Limb (tissue), 2 donors: ENCODE data around the gene NANS.
"Not testable (repeated sequence)": the region's sequence is repeated elsewhere in the genome, so short reads cannot be mapped to it uniquely, and the experiment has no call there.

Experiments used
- DNase-seq, 2 donors: peaks; one replicate each; pipeline ENCODE4 v3.0.0-alpha.2; 2016; ENCODE audit errors: extremely low spot score in 2 of 2

NANS gene, protein sequence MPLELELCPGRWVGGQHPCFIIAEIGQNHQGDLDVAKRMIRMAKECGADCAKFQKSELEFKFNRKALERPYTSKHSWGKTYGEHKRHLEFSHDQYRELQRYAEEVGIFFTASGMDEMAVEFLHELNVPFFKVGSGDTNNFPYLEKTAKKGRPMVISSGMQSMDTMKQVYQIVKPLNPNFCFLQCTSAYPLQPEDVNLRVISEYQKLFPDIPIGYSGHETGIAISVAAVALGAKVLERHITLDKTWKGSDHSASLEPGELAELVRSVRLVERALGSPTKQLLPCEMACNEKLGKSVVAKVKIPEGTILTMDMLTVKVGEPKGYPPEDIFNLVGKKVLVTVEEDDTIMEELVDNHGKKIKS

DNA sequence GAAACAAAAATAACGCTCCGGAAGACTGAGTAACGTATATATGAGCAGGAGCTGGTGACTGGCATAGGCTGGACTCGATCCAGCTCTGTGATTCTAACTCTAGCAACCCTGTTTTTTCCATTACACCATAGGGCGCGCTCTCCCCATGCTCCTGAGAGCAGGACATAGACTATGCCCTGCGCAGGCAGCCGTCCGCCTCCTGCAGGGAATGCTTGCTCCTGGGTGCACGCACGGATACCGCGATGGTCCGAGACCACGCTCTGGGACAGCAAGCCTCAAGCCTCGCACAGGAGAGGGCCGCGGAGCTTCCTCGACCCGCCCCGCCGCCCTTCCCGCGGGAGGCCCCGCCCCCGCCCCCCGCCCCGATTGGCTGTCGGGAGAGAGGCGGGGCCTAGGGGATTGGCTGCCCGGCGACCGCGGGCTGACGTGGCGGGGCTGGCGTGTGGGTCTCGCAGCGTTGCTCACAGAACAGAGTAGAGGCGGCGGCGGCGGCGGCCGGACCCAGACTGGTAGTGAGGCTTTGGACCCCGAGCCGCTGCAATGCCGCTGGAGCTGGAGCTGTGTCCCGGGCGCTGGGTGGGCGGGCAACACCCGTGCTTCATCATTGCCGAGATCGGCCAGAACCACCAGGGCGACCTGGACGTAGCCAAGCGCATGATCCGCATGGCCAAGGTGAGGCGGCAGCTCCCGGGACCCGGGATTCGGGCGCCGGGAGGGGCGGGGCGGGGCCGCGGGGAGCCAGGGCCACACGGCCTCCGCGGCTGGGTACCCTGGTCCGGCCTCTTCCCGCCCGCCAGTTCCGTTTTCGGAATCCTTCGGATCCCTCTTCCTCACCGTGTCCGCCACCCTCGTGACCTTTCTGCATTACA, at the start of gene NANS:
Gene NANS, plus strand, starts transcription at position 464 of the 869 bp plus-strand sequence. Its CDS starts 77 bp downstream, at position 541.
- DNase-seq: peak; percentile 92 to 97

DNA sequence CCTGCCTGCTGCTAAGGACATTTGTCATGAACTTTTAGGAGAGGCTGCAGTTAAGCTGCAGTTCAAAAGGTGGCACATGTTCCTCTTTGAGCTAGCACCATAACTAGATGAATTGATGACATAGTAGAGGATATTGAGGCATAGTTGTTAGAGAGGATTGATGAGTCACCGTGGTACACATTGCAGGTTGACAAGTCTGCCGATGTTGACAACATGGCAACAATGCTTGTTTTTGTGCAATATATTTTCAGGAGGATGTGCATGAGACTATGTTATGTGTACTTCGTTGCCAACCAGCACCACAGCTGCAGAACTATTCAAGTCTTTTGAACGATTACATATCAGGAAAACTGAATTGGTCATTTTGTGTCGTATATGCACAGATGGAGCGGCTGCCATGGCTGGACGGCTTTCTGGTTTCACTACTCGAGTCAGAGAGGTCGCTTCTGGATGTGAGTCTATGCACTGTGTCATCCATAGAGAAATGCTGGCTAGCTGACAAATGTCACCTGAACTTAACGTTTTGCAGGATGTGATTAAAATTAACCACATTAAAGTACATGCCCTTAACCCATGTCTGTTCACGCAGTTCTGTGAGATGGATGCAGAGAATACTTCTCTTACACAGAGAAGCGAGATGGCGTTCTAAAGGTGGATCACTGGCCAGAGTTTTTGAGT, 49.1 kb upstream of the NANS start:
- DNase-seq: no peak

DNA sequence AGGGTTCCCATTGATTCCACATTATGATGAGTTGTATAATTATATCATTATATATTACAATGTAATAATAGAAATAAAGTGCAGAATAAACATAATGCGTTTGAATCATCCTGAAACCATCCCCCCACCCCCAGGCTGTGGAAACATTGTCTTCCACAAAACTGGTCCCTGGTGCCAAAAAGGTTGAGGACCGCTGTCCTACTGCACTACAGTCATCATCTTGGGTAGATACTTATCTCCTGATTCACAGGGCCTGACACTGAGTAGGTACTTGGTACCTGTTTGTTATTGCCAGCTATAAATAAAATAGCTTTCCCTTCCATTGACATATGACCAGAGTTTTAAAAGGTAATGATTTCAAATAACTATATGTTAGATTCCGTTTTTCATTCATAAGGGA, 47.8 kb upstream of the NANS start:
- no peak for DNase-seq

DNA sequence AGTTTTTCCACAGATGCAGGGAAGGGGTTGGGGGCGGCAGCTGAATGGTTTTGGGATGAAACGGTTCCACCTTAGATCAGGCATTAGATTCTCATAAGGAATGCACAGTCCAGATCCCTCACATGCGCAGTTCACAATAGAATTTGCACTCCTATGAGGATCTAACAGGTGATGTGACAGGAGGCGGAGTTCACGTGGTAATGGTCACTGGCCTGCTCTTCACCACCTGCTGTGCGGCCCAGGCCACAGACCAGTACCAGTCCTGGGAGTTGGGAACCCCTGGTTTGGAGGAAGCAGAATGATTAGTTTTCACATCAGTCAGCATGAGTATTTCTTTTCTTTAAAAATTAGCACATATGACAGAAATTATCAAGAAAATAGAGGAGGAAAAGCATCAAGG, 47.1 kb upstream of the NANS start:
- no peak for DNase-seq

DNA sequence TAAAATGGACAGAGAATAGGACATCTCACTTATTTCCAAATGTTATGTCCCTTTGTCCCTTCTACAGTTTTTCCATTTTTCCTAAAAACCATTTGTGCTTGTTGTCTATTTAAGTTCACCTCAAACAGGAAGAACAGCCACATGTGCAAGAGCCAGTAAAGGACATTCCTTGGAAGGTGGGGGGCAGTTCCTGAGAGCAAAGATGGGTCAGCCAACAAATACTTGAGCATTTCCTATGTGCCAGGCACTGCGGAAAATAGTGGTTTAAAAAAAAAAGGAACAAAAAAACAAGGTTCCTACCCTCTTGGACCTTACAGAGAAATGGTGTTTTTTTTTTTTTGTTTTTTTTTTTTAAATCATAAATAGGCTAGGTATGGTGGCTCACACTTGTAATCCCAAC, 46.6 kb upstream of the NANS start:
- DNase-seq: no peak

DNA sequence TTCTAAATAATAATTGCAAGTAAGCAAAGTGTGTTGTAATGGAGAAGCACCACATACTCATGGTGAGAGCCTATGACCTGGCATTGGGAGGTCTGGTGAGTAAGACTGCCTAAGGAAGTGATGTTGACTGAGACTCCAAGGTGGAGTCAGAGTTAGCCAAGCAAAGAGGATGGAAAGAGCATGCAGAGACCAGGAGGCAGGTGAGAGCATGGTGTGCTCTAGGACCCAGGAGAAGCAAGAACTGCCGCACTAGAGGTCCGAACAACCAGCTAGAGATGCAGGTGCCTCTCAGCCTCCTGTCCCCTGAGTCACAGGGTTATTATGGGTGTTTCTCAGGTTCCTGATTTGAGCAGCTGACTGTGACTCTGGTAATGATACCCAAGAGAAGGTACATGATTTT, 46.1 kb upstream of the NANS start:
- no peak for DNase-seq

DNA sequence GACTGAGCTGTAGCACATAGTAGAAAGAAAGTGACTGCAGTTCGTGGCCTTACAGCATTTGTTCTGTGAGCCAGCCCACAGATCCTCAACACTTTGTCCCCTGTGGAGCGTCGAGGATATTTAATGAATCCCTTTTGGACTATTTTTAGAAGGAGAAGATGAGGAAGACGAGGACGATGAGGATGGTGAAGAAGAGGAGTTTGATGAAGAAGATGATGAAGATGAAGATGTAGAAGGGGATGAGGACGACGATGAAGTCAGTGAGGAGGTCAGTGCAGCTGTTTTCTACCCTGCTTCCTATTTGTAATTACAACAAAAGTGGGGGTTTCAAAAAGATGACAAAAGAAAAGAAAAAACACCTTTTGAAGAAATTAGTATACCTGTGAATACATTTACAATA, 45.4 kb upstream of the NANS start:
- DNase-seq: no peak

DNA sequence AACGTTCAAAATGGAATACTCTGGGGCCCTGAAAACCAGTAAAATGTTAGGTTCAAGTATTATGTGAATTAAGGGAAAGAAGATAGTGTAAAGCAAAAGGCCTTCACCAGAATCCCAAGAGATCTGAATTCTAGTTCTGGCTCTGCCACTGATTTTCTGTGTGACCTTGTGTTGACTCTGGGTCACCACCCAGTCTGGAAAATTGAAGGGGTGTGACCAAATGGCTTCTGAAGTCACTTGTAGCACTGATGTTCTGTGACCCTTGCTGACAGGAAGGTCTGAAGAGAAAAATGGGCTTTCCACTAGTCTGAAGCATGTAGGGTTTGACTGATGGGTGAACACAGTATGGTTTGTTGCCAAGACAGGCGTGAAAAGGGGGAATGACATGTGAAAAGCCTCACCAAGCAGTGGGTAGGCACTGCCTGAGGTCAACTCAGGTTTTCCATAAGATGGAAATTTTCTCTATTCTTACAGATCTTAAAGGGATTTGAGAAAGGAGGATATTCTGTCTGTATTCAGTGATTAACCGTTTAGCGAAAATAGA, 40.3 kb upstream of the NANS start:
- no peak for DNase-seq

DNA sequence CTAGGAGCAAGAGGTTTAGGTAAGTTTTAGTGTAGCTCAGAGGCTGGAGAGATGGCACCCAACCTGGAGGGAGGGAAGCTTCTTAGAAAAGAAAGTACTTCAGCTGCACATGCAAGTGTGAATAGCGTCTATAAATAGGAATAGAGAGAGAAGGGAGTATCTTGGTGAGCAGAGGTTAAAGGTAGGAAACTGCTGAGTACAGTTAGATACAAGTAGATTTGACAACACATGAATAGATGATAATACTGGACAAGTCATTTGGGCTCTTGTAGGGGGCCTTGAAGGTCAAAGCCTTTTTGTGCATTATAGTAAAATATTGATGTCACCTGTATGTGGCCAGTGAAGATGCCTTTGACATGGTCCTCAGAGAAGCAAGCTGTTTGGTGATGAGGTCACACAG, 39.2 kb upstream of the NANS start:
- DNase-seq: no peak

DNA sequence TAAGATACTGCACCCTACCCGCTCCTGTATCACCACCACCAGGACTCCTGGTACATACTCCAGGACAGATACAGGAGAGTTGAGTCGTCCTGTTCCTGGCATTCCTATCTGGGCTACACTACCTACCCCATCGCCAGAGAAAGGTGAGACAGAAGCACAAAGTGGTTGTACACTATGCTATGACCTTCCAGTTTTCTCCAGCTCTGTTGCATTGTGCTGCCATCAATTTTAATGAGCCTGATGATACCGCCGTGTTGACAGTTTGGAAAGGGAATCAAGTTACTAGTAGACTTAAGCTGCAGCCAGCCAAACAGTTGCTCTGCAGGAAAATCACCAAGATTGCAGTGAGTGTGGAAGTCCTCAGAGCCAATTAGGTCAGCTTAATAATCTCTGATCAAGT, 38.2 kb upstream of the NANS start:
- DNase-seq: no peak

DNA sequence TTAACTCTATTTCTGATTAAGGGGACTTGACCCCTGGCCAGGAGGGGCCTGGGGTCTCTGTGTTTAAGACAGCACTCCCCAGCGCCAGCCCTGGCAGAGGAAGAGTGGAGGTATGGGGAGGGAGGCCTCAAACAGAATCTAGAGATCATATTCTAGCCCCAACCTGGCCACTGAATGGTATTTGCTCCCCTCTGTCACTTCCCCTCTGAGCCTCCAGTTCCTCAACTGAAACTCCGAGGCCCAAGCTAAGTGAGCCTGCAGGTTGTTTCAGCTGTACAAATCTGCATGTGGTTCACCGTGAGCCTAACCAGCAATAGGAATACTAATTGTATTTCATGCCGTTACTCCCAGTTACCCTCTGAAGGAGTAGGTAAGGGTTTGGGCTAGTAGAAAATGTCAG, 37.4 kb upstream of the NANS start:
- no peak for DNase-seq

DNA sequence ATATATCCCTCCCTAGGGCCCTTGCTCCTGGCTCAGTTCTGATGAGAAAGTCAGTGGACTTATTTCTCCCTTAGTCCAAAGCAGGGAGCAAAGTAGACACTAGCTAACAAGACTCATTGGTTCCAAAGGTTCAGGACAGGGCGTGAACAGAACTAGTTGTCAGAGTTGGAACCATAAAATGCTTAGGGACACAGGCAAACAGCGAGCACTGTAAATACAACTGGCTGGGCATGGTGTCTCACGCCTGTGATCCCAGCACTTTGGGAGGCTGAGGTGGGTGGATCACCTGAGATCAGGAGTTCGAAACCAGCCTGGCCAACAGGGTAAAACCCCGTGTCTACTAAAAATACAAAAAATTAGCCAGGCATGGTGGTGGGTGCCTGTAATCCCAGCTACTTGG, 36.7 kb upstream of the NANS start:
- DNase-seq: not testable (repeated sequence)

DNA sequence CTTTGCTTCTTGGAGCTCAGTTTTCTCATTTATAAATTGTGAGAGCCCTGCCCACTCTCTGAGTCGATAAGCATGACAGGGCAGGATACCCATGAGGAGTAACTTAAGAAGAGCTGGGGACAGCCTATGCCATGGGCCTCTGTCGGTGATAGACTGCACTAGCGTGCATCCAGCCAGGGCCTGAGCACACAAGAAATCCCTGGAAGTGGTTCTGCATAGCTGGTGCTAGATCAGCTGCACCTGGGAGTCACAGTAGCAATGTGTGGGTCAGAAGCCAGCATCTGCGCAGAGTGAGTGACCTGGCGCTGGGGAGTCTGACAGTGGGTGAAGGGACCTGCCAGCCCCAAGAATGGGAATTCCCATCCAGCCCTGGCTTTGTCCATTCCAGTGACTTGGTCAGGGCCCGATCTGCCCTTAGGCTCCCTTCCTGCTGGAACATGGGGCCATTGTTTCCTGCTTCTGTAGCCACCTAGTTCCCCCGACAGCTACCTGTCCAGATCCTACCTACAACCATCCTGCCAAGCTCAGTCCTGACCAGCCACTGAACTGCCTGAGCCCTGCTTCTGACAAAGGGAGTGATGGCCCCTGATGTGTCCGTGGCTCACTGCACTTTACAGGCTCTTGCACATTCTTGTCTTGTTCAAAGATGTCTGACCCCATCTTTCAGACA, 35.9 kb upstream of the NANS start:
- no peak for DNase-seq

DNA sequence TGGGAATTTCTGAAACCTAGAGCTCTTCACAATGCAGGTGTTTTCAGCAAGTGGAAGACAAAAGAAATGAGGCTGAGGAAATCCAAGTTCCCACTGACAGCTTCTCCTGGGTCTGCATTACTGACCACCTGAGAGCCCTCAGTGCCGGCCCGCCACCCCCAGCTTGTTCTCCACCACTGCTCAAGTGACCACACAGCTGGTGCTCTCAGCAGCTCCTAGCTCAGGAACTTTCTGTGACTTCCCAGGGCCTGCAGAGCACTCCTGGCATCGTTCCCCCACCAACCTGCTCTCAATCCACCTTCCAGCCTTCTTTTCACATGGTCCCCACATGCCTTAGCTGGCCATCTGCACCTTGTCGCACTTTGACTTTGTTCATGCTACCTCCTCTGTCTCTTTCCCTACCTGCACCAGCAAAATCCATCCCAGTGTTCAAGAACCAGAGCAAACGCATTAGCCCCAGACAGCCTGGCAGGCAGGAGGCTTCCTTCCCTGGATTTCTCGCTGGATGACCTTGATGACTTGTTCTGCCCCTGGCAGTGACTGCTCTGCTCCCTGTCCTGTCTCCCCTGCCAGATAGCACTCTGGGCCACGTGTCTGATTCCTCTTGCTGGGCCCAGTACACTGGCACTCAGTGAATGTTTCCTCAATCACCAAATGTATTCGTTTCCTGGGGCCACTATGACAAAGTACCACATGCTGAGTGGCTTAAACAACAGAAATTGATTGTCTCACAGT, 35.1 kb upstream of the NANS start:
- DNase-seq: no peak

DNA sequence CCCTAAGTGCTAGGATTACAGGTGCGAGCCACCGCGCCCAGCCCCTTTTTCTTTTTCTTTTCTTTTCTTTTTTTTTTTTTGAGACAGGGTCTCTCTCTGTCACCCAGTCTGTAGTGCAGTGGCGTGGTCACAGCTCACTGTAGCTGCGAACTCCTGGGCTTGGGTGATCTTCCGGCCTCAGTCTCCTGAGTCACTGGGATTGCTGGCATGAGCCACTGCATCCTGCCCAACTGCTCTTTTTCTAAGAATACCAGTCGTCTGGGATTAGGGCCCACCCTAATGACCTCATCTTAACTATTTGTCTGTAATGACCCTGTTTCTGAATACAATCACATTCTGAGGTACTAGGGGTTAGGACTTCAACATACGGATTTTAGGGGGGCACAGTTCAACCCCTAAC, 34.1 kb upstream of the NANS start:
- no peak for DNase-seq

DNA sequence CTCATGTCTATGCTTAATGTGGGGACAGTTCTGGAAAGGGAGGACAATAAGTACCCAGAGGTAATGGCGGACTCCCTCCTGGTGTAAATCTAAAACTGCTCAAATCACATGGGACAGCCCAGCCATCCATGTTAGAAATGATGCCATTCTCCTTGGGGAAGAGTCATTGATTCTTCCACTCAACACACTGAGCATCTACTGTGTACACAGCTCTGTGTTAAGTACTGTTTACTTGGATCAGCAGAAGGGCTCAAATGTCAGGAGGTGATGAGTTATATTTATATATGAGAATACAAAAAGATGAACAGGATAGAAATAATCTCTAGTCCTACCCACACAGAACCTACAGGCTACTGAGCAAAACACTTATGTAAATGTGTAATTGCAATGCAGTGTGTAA, 31.8 kb upstream of the NANS start:
- no peak for DNase-seq

DNA sequence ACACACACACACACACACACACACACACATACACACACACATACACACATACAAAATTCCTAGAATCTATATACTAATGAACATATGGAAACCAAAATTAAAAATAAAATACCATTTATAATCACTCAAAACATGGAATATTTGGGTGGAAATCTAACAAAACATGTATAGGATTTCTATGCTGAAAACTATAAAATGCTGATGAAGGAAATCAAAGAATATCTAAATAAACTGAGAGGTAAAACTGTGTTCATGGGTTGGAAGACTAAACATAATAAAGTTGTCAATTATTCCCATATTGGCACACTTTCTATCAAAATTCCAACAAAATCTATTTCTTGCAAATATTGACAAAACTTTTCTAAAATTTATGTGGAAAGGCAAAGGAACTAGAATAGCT, 25.4 kb upstream of the NANS start:
- DNase-seq: no peak

DNA sequence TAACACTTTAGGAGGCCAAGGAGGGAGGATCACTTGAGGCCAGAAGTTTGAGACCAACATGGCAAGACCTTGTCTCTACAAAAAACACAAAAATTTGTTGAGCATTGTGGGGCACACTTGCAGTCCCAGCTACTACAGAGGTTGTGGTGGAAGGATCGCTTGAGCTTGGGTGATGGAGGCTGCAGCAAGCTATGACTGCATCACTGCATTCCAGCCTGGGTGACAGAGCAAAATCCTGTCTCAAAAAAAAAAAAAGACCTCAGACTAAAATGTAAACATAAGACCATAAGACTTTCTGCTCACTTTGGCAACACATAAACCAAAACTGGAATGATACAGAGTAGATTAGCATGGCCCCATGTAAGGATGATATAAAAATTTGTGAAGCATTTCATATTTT, 24.6 kb upstream of the NANS start:
- DNase-seq: no peak

DNA sequence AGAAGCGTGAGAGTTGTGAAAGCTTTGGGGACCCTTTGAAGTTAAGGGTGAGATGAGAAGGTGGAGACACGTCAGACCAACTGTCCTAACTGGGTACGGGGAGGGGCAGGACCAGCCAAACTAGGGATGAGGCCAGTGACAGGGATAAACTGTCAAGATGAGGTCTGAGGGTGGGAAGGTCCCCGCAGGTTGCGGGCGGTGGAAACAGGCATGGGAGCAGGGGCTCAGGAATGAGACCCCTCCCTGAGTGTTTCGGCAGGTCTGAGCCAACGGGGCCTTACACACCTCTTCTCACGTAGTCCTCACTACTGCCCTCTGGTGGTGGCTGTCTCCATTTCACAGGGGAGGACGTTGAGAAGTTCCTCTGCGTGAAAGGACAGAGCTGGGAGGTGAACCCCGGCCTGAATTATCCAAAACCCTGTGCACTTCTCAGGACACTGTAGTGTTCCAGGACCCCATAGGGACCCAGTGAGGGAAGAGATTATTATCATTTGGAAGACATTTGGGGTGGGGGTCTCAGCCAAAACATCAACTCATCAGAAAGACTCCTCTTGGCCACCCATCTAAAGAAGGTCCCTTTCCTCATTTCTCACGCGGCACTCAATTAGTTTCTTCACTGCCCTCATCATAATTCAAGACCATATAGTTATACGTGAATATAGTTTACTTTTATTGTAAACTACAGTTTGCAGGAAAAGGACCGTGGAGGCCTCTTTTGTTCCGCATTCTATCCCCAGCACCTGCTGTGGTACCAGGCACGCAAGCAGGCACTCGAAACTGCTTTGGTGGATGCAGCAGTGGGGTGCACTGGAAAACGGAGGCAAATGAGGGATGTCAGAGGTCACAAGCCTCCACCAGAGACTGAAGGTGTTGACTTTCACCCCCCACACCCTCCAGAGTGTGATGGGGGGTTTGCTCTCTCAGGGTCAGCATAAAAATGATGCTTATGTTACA, 21.7 kb upstream of the NANS start:
- DNase-seq: peak; percentile 43 to 85

DNA sequence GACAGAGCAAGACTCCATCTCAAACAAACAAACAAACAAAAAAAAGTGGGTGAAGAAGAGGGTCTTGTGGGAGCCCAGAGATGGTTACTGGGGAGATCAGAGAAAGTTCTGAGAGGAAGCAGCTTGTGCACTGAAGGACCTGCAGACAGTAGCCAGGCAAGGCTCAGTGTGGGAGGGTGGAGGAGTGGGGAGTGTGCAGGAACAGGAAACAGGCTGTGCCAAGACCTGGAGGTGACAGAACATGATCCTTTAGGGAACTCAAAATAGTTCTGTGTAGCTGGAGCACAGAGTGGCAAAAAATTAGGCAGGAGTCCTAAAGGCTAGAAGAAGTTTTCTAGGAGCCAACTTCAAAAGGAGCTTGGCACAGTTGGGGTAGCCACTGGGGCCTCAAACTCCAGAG, 19.2 kb upstream of the NANS start:
- no peak for DNase-seq
